C1 segment of cervical spinal cord (tissue), 14 donors: ENCODE measurements around the gene WWC1.

Experiments used
- DNase-seq, 14 donors: peaks; one replicate each; lab custom pipeline; 2025; lab: John Stamatoyannopoulos, UW

The WWC1 gene

GRCh38 chr5:168438349-168438748 is 146.9 kb downstream of the WWC1 start:
- no peak for DNase-seq

DNA sequence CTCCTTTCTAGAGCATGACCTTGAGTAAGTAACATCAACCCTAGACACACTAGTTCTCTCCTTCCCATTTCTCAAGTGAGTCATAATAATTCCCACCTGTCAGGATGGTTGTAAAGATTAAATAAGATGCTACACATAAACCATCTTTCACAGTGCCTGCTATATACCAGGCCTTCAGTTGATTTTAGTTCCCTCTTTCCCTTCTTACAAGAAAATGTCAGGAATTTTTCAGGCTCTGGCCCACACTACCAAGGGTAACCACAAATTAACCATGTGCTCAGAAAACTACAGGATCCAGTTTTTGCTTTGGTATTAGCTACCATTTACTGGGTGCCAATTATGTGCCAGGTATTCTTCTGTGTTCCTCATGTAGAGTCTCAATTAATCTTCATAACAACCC is 152.1 kb downstream of the WWC1 start:
- no peak for DNase-seq

DNA sequence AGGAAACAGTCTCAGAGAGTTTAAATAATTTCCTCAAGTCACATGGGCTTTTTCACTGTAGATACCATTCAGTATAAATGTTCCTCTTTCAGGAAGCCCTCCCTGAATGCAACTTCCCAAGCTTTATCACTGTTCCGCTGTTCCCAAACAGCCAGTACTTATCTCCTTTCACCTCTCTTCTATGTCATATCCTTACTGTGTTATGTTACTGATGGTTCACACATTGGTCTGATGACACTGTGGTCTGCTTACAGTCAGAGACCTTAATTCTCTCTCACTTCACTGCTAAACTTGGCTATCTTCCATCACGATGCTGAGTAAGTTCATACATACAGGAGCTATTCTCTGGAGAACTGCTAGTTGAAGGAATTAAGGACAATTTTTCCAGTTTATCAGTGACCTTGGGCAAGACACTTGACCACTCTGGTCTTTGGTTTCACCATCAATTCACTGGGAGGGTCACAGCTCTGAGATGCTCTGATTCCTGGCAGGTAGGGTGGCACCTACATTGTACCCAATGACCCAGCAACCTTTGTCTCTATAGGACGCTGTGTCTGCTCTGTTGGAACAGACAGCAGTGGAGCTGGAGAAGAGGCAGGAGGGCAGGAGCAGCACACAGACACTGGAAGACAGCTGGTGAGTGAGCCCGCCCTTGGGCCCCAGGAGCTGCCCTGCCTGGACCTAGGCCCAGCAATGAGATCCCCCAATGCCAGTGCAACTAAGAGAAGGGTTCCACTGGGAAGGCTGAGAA is 152.7 kb downstream of the WWC1 start:
- DNase-seq: no peak

DNA sequence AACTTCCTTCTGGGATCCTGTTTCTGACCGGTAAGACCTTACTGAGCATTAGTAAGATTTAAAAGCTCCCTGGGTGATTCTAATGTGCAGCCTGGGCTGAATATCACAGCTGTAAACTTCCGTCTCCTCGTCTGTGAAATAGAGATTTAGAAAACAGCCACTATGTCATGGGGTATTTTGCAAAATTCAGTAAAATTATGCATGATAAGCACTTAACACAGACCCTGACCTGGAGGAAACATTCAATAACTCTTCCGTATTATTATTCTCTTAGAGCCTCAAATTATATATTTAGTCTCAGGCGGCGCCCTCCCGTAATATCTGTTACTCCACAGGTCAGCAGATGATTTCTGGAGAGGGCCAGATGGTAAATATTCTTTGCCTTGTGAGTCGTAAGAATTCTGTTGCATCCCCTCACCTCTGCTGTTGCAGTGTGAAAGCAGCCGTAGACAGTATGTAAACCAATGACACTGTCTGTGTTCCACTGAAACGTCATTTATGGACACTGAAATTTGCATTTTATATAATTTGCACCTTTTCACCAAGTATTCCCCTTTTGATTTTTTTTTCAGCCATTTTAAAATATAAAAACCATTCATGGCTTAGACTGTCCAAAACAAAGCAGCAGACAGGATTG is 155.7 kb downstream of the WWC1 start:
- DNase-seq: no peak

- no peak for DNase-seq
These were observed 156.4 kb downstream of the WWC1 start for GRCh38 chr5:168447808-168448207.

DNA sequence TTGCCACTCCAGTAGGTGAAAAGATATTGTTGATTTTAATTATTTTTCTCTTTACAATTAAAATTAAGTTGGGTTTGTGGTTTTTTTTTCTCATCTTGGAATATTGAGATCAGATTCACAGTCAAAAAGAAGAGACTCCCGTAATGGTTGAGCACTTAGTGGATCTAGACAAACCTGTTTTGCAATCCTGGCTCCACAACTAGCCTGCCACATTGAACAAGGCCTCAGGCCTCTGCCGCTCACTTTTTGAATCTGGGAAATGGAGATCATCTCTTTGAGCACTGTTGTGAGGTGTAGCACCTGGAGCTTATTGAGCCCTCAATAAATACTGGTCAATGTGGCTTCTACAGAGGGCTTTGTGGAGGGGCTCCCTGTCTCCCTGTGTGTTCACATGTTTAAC is 157.7 kb downstream of the WWC1 start:
- DNase-seq: no peak

DNA sequence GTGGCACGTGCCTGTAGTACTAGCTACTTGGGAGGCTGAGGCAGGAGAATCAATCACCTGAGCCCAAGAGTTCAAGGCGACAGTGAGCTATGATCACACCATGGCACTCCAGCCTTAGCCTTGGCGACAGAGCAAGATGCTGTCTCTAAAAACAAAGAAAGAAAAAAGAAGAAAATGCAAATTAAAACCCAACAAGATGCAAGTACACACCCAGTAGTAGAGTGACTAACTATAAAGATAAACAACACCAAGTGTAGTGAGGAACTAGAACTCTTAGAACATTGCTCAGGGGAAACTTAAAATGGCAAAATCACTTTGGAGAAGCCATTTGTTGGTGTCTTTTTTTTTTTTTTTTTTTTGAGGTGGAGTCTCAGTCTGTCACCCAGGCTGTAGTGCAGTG is 160.1 kb downstream of the WWC1 start:
- no peak for DNase-seq

- no peak for DNase-seq
These were observed 163.8 kb downstream of the WWC1 start for GRCh38 chr5:168455201-168455600.

DNA sequence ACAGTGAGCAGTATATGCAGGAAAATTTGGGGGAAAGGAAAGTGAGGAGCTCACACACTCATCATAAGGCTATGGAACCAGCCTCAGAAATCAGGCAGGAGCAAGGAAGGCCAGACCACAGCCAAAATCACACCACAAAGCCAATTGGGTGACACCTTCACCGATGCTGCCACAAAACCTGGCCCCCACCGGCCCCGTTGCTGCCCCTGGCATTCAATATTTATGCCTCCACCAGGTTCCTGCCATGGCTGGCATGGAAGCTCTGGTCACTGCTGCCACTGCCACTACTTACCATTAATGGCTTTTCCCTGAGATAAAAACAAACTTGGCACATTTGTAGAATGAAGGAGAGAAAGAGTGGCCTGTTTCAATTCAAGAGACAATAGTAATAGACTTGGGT is 166.1 kb downstream of the WWC1 start:
- DNase-seq: no peak

GRCh38 chr5:168460606-168461005 is 169.2 kb downstream of the WWC1 start:
- no peak for DNase-seq

- DNase-seq: no peak
These were observed 171.6 kb downstream of the WWC1 start for GRCh38 chr5:168463081-168463480.

- no peak for DNase-seq
These were observed 172.8 kb downstream of the WWC1 start for GRCh38 chr5:168464214-168464613.

DNA sequence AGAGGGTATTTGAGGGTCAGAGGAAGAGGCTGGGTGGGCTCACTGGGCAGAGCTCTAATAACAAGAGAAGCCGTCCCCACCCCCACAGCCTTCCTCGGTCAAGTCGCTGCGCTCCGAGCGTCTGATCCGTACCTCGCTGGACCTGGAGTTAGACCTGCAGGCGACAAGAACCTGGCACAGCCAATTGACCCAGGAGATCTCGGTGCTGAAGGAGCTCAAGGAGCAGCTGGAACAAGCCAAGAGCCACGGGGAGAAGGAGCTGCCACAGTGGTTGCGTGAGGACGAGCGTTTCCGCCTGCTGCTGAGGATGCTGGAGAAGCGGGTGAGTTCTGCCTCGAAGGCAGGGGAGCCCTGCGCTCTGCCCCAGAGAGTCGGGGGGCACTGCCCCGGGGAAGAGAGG is 173.2 kb downstream of the WWC1 start:
- no peak for DNase-seq

DNA sequence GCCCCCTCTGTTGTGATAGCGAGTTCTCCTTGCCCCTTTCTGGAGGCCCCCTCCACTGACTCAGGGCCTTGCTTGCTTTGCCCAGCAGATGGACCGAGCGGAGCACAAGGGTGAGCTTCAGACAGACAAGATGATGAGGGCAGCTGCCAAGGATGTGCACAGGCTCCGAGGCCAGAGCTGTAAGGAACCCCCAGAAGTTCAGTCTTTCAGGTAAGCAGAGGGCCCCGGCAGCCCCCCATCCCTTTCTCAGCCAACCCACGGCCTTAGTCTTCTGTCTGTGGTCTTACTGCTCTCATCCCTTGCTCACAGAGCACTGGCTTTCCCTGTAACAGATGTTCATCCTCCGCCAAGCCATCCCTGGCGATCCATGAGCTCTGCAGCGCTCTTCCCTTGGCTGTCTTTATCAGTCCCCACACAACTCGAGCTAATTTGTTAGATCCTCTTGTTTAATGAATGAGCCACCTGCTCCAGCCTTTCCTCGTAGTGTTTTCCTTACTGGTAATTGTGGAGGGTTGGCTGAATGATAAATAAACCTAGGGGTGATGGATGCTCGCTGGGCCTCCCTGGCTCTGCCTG is 176.4 kb downstream of the WWC1 start:
- DNase-seq: no peak

DNA sequence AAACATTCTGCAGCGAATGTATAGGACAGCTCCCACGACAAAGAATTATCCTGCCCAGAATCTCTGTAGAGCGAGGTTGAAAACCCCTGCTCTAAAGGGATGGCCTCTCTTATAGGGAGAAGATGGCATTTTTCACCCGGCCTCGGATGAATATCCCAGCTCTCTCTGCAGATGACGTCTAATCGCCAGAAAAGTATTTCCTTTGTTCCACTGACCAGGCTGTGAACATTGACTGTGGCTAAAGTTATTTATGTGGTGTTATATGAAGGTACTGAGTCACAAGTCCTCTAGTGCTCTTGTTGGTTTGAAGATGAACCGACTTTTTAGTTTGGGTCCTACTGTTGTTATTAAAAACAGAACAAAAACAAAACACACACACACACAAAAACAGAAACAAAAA is 177.4 kb downstream of the WWC1 start:
- DNase-seq: no peak

DNA sequence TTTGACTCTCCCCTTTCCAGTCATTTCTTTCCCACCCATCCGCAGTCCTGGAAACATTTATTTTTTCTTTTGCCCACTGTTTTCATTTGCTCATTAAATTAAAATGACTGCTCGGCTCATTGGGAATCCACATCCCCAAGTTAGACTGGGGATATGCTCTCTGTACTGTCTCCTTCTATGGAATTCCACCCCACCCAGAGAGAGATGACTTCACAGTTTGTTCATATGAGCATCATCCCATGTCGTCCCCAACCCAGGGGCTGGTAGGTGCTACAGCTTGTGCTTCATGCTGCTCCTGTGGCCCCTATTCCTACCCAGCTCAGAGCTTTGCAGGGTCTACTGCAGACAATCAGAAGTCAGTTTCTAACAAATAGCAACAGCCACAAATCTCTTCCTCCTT is 178.4 kb downstream of the WWC1 start:
- DNase-seq: no peak

GRCh38 chr5:168471785-168472184 is 180.3 kb downstream of the WWC1 start:
- DNase-seq: no peak

DNA sequence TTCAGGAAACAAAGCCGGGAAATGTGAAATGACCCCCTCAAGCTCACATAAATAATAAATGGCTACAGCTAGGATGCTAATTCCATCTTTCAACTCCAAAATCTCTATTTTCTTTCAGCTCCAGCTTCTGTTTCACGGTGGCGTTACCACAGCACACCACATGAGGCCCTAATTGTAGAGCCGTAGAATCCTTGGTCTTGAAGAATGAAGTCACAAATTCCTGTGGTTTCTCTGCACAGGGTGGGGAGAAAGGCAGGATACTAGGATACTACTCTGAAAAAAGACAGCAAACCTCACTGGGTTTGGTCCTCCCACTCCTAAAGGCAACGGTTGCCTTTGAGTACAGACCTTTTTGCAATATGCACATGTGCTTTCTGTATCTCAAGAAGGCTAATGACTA is 180.9 kb downstream of the WWC1 start:
- DNase-seq: no peak

- DNase-seq: no peak
These were observed 182.9 kb downstream of the WWC1 start for GRCh38 chr5:168474319-168474718.

DNA sequence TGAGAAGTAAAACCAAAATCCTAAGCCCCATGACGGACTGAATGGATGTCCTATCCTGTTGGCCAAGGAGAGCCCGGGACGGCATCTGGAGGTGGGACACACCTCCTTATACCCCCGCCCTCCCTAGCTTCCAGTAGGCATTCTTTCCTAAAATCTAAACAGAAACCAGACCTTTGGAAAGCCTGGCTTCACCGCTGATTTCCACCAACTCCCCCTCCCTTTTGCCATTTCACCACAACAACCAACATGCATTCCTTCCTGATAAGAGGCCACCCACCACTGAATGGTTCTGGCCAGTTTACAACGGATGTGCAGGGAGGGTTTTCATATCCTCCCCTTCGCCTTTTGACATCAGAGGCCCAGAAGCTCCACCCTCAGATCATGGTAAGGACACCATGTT is 185.6 kb downstream of the WWC1 start:
- no peak for DNase-seq

- no peak for DNase-seq
These were observed 187.7 kb downstream of the WWC1 start for GRCh38 chr5:168479166-168479565.

- no peak for DNase-seq
These were observed 189.2 kb downstream of the WWC1 start for GRCh38 chr5:168480601-168481000.

DNA sequence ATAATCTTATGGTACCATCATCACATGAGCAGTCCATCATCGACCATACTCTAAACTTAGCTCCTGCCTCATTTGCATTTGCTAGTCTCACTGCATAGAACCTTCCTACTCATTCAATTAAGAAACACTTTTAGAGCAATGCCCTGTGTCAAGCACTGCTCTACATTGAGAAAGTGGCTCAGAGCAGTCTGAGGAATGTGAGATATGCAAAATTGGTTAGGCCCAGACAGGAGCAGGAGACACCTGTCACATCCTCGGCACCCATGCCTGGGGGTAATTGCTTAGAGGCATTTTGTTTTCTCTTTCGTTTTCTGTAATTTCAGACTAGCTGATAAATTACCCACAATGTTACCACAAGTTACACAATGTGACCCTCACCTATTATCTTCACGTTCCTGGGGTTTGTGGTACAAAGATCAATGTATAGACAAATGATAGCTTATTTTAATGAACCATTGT is 189.9 kb downstream of the WWC1 start:
- DNase-seq: no peak
